HCT116 (cell line): ENCODE data around the gene SETSIP. TPM values are rescaled to one million over a fixed set of nuclear protein-coding genes. Genes with fewer than 3 reads are reported as not detected.

Source experiments
- total RNA-seq: library from RNA; stranded (reverse); gene quantifications from one replicate; pipeline ENCODE4 v1.2.1, GENCODE V29; 2021; ENCODE audit not compliant: unreplicated experiment

The SETSIP gene
- total RNA-seq, 1 experiment from 2014 or later: 0.27 TPM

Other genes starting within 250 kb of the SETSIP start
- gene TGFBR3, start 189.3 kb downstream of the SETSIP start, total RNA-seq: 7.1 TPM
- not detected for gene BRDT, start 126.0 kb downstream of the SETSIP start, total RNA-seq
- 2.6 TPM for gene EPHX4, start 45.4 kb downstream of the SETSIP start, total RNA-seq
- 2.8 TPM for gene BTBD8, start 4.9 kb upstream of the SETSIP start, total RNA-seq
- not detected for gene C1orf146, start 142.5 kb upstream of the SETSIP start, total RNA-seq
- 10.9 TPM for gene GLMN, start 223.6 kb upstream of the SETSIP start, total RNA-seq
- gene RPAP2, start 223.6 kb upstream of the SETSIP start, total RNA-seq: 28.1 TPM